Parathyroid adenoma (tissue), 2 donors: ENCODE data around the gene DNMT3L.
"Not testable (repeated sequence)": the region's sequence is repeated elsewhere in the genome, so short reads cannot be mapped to it uniquely, and the experiment has no call there.

Source experiments
- H2AFZ ChIP-seq: fragments of 300-600 bp; sonication (generic); one replicate; pipeline ENCODE4 v1.7.0; 2017; ENCODE audit warnings: antibody characterized with exemption, mild to moderate bottlenecking
- H3K27ac ChIP-seq: fragments of 300-600 bp; sonication (generic); one replicate; pipeline ENCODE4 v1.7.0; 2017
- H3K27me3 ChIP-seq: fragments of 300-600 bp; sonication (generic); one replicate; pipeline ENCODE4 v1.7.0; 2017; ENCODE audit warnings: low read length; ENCODE audit not compliant: control insufficient read depth, insufficient read depth
- H3K36me3 ChIP-seq: fragments of 300-600 bp; sonication (generic); one replicate; pipeline ENCODE4 v1.7.0; 2017; ENCODE audit warnings: low read length; ENCODE audit not compliant: control insufficient read depth, insufficient read depth
- H3K4me1 ChIP-seq: fragments of 300-600 bp; sonication (generic); one replicate; pipeline ENCODE4 v1.7.0; 2017; ENCODE audit warnings: control low read depth
- H3K4me2 ChIP-seq: fragments of 300-600 bp; sonication (generic); one replicate; pipeline ENCODE4 v1.7.0; 2017; ENCODE audit warnings: low read length
- H3K4me3 ChIP-seq: fragments of 300-600 bp; sonication (generic); one replicate; pipeline ENCODE4 v1.7.0; 2017; ENCODE audit warnings: low read depth, low read length
- H3K79me2 ChIP-seq: fragments of 300-600 bp; sonication (generic); one replicate; pipeline ENCODE4 v1.7.0; 2017; ENCODE audit warnings: control low read depth
- H3K9ac ChIP-seq: fragments of 300-600 bp; sonication (generic); one replicate; pipeline ENCODE4 v1.7.0; 2017; ENCODE audit warnings: mild to moderate bottlenecking
- H3K9me3 ChIP-seq: fragments of 300-600 bp; sonication (generic); one replicate; pipeline ENCODE4 v1.7.0; 2017; ENCODE audit warnings: low read length; ENCODE audit not compliant: control insufficient read depth
- TF ChIP-seq, protein P1 (sequence below): fragments of 300-600 bp; sonication (generic); IDR thresholded peaks from one replicate; pipeline ENCODE4 v1.7.0; 2017; ENCODE audit warnings: antibody characterized with exemption, mild to moderate bottlenecking
- donor health status: primary hyperparathyroidism.

DNMT3L gene

DNA sequence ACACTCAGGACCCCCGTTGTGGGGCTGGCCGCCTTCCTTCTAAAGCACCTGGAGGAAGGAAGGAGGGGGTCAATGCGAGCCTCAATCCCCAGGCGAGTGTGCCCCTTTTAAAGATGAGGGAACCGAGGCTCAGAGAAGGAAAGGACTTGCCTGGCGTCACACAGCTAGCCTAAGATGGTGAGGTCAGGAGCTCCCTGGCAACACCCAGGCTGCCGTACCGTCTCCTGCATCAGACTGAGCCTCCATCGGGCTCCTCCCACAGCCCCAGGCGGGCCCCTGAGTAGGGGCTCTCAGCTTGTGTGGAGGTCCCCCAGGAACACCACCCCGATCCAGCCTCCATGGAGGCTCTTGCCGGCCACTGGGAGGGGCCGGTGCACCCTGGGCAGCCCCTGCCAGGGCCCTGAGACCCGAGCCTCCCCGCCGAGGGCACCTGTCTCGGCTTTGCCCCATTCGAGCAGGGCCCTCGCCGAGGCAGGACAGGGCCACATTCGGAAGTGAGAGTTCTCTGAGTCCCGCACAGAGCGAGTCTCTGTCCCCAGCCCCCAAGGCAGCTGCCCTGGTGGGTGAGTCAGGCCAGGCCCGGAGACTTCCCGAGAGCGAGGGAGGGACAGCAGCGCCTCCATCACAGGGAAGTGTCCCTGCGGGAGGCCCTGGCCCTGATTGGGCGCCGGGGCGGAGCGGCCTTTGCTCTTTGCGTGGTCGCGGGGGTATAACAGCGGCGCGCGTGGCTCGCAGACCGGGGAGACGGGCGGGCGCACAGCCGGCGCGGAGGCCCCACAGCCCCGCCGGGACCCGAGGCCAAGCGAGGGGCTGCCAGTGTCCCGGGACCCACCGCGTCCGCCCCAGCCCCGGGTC, 23.7 kb upstream of the DNMT3L start, which contains the start of gene AIRE:
Gene AIRE, plus strand, starts transcription at position 739 of the 855 bp plus-strand sequence. CDS start 131 bp downstream, outside the sequence.
- no peak within 1 kb of the TSS for H3K4me3 ChIP-seq

DNA sequence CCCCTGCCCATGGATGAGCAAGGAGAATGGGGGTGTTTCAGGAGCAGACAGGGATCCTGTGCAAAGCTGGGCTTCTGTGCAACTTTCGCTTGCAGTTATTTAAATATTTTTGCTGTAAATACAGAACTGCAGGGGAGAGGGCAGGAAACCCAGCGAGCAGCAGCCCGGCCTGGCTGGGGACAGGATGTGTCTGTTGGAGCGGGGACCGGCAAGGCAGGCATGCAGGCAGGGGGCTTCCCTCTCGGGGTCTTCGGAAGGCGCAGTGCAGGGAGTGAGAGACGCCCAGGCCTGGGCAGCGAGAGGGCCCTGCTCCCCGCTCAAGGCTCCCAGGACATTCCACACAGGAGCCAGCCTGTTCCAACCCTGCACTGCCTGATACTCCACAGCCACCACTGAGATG, 22.3 kb upstream of the DNMT3L start:
- H3K27ac ChIP-seq: no peak overlapping the region
- no peaks in the 10 kb centered on the region for H3K4me1 ChIP-seq
- no peak overlapping the region for H3K9ac ChIP-seq
- TF ChIP-seq, protein P1, sequence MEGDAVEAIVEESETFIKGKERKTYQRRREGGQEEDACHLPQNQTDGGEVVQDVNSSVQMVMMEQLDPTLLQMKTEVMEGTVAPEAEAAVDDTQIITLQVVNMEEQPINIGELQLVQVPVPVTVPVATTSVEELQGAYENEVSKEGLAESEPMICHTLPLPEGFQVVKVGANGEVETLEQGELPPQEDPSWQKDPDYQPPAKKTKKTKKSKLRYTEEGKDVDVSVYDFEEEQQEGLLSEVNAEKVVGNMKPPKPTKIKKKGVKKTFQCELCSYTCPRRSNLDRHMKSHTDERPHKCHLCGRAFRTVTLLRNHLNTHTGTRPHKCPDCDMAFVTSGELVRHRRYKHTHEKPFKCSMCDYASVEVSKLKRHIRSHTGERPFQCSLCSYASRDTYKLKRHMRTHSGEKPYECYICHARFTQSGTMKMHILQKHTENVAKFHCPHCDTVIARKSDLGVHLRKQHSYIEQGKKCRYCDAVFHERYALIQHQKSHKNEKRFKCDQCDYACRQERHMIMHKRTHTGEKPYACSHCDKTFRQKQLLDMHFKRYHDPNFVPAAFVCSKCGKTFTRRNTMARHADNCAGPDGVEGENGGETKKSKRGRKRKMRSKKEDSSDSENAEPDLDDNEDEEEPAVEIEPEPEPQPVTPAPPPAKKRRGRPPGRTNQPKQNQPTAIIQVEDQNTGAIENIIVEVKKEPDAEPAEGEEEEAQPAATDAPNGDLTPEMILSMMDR: no peak
- H3K9me3 ChIP-seq: no peaks in the 10 kb centered on the region
- H3K36me3 ChIP-seq: no peaks in the 10 kb centered on the region
- H3K79me2 ChIP-seq: no peaks in the 10 kb centered on the region
- no peak overlapping the region for H2AFZ ChIP-seq
- no peak overlapping the region for H3K4me2 ChIP-seq
- no peak overlapping the region for H3K4me3 ChIP-seq
- H3K27me3 ChIP-seq: no peaks in the 10 kb centered on the region

More for the DNA sequence above, 23.7 kb upstream of the DNMT3L start, which contains the start of gene AIRE:
- H3K9me3 ChIP-seq: no peaks in the 10 kb centered on the region
- no peaks in the 10 kb centered on the region for H3K4me1 ChIP-seq
- H3K9ac ChIP-seq: no peak within 1 kb of the TSS
- no peak within 1 kb of the TSS for H3K27ac ChIP-seq
- H3K4me2 ChIP-seq: peak within 1 kb of the TSS; percentile 35
- TF ChIP-seq, protein P1: no peak
- H3K79me2 ChIP-seq: no peaks in the 10 kb centered on the region
- no peaks in the 10 kb centered on the region for H3K27me3 ChIP-seq
- H3K36me3 ChIP-seq: no peaks in the 10 kb centered on the region
- H2AFZ ChIP-seq: peak within 1 kb of the TSS; percentile 33

DNA sequence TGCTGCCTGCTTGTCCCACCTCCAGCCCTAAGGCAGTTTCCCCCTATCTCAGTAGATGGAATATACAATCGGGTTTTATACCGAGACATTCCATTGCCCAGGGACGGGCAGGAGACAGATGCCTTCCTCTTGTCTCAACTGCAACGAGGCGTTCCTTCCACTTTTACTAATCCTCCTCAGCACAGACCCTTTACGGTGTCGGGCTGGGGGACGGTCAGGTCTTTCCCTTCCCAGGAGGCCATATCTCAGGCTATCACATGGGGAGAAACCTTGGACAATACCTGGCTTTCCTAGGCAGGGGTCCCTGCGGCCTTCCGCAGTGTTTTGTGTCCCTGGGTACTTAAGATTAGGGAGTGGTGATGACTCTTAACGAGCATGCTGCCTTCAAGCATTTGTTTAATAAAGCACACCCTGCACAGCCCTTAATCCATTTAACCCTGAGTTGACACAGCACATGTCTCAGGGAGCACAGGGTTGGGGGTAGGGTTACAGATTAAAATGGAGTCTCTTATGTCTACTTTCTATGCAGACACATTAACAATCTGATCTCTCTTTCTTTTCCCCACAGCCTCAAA, 21.6 kb upstream of the DNMT3L start:
- not testable (repeated sequence) for H3K9ac ChIP-seq, H3K36me3 ChIP-seq, H3K4me2 ChIP-seq, H3K4me1 ChIP-seq, H3K4me3 ChIP-seq, H3K27me3 ChIP-seq, H3K27ac ChIP-seq, H3K79me2 ChIP-seq, H2AFZ ChIP-seq, H3K9me3 ChIP-seq

DNA sequence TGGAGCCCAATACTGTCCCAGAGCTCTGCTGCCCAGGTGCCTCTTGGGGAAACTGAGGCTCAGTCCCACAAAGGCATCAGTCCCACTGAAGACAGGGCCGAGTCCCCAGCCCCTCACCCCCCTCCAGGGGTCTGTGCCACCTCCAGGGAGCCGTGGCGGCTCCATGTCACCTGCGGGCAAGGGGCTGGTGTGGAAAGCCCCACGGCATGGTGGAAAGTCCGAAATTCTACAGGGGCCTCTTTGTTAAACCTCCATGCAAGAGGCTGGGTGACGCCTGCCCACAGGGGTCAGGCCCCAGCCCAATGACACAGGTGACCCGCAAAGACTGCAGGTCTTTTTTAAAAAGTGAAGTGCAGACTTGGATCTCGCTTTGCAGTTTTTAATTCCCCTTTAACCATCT, 20.7 kb upstream of the DNMT3L start:
- Histone ChIP-seq H2AFZ (no peak overlapping the region), H3K9me3 (no peaks in the 10 kb centered on the region), H3K36me3 (no peaks in the 10 kb centered on the region), H3K4me3 (no peak overlapping the region), H3K4me1 (no peaks in the 10 kb centered on the region), H3K27ac (no peak overlapping the region), H3K79me2 (no peaks in the 10 kb centered on the region), H3K9ac (no peak overlapping the region), H3K4me2 (no peak overlapping the region), H3K27me3 (no peaks in the 10 kb centered on the region)
- TF ChIP-seq, protein P1: no peak

DNA sequence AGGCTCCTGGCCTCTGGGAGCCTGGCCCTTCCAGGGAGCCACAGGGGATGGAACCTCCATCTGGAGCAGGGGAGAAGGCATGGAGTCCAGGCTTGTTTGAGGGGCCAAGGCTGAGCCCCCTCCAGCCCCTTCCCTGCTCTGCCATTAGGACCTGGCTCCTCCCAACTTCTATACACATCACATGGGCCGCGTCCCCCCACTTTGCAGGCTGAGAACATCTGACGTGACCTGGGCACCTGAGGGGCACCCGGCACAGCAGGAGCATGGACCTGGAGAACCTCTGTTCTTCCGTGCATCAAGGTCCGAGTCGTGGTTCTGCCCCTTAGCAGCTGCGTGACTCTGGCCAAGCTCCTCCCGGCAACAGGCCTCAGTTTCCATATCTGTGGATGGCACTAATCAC, 20.1 kb upstream of the DNMT3L start:
- TF ChIP-seq, protein P1: no peak
- H3K4me2 ChIP-seq: no peak overlapping the region
- no peak overlapping the region for H3K27ac ChIP-seq
- H3K27me3 ChIP-seq: no peaks in the 10 kb centered on the region
- H3K4me1 ChIP-seq: no peaks in the 10 kb centered on the region
- H3K36me3 ChIP-seq: no peaks in the 10 kb centered on the region
- no peaks in the 10 kb centered on the region for H3K9me3 ChIP-seq
- H3K4me3 ChIP-seq: no peak overlapping the region
- no peak overlapping the region for H3K9ac ChIP-seq
- H2AFZ ChIP-seq: no peak overlapping the region
- no peaks in the 10 kb centered on the region for H3K79me2 ChIP-seq
